GM12878 (cell line): ENCODE data around the gene ADAMTS13. TPM values are rescaled to one million over a fixed set of nuclear protein-coding genes. Genes with fewer than 3 reads are reported as not detected.

Experiments
- ATAC-seq: fragments of 200-7000 bp; cut with Tn5 transposase; 3 replicates; pipeline ENCODE4 v1.9.1; 2020; ENCODE audit warnings: mild to moderate bottlenecking, moderate library complexity
- BruUV-seq: library from RNA; stranded (reverse); fragments of 400-500 nt; replicated peaks from 2 replicates; lab custom pipeline; 2021; lab: Mats Ljungman, UMichigan
- CTCF ChIA-PET: fragments of 300-600 bp; sonication (Branson Sonifier 250); formaldehyde crosslinking; extraction: SDS; loops from one replicate; lab custom pipeline; 2021; ENCODE audit warnings: inconsistent platforms; lab: Yijun Ruan, JAX
- POLR2A ChIA-PET: fragments of 350-600 bp; formaldehyde crosslinking; extraction: SDS; loops from one replicate; lab custom pipeline; 2021; ENCODE audit warnings: inconsistent platforms; lab: Charles Lee
- RAD21 ChIA-PET: fragments of 300-600 bp; sonication (Branson Sonifier 250); formaldehyde crosslinking; loops from one replicate; lab custom pipeline; 2023; ENCODE audit warnings: antibody characterized with exemption; ENCODE audit not compliant: unreplicated experiment; lab: Charles Lee
- SMC1A ChIA-PET: fragments of 300-600 bp; sonication (Branson Sonifier 250); formaldehyde crosslinking; loops from one replicate; lab custom pipeline; 2023; ENCODE audit not compliant: unreplicated experiment, uncharacterized antibody; lab: Charles Lee
- DNase-seq: peaks from one replicate; pipeline ENCODE4 v3.0.0-alpha.2; 2011; ENCODE audit warnings: low read depth, low spot score
- FAIRE-seq: peaks from 3 replicates; lab custom pipeline; 2011; peaks lifted over from hg19 to GRCh38; lab: Jason Lieb, UNC
- H2AFZ ChIP-seq: 2 replicates; pipeline ENCODE4 v1.6.0; 2011; ENCODE audit warnings: low read depth, low read length, control low read depth; ENCODE audit not compliant: control insufficient read depth
- H3K27ac ChIP-seq: 2 replicates; pipeline ENCODE4 v1.5.1; 2011; ENCODE audit warnings: control low read depth; ENCODE audit not compliant: control insufficient read depth, insufficient read depth
- H3K27me3 ChIP-seq, 2 experiments: replicated peaks in 1 of 2; 2 replicates each; pipeline versions ENCODE4 v1.6.0 to v1.6.1; 2011; ENCODE audit warnings: low read length in 1 of 2; ENCODE audit not compliant: control insufficient read depth in 2 of 2, insufficient read depth in 2 of 2
- H3K36me3 ChIP-seq, 2 experiments: 2 replicates each; pipeline ENCODE4 v1.5.1; 2011; ENCODE audit warnings: low read length in 1 of 2; ENCODE audit not compliant: control insufficient read depth in 2 of 2, insufficient read depth in 2 of 2
- H3K4me1 ChIP-seq: 2 replicates; pipeline ENCODE4 v1.6.1; 2011; ENCODE audit warnings: mild to moderate bottlenecking, low read length, moderate library complexity, mixed read lengths; ENCODE audit not compliant: control insufficient read depth, insufficient read depth
- H3K4me2 ChIP-seq: 2 replicates; pipeline ENCODE4 v1.6.0; 2011; ENCODE audit warnings: control low read depth; ENCODE audit not compliant: control insufficient read depth, insufficient read depth
- H3K4me3 ChIP-seq: fragments of 200-600 bp; sonication (generic); 2 replicates; pipeline ENCODE4 v1.5.1; 2016
- H3K79me2 ChIP-seq: 2 replicates; pipeline ENCODE4 v1.6.0; 2011; ENCODE audit warnings: low read length; ENCODE audit not compliant: control insufficient read depth, insufficient read depth
- H3K9ac ChIP-seq: 2 replicates; pipeline ENCODE4 v1.8.0; 2011; ENCODE audit warnings: low read length, control low read depth, mixed read lengths; ENCODE audit not compliant: control insufficient read depth, insufficient read depth
- H3K9me3 ChIP-seq: replicated peaks from 3 replicates; pipeline ENCODE4 v1.5.1; 2011; ENCODE audit warnings: mild to moderate bottlenecking, low read length; ENCODE audit not compliant: control insufficient read depth, insufficient read depth
- H4K20me1 ChIP-seq: 2 replicates; pipeline ENCODE4 v1.6.0; 2011; ENCODE audit not compliant: control insufficient read depth, insufficient read depth
- IRF4 ChIP-seq: IDR thresholded peaks from 2 replicates; pipeline ENCODE4 v1.6.1; 2011; ENCODE audit warnings: low read depth, low read length
- MEF2B ChIP-seq: fragments of 450-650 bp; IDR thresholded peaks from 2 replicates; pipeline ENCODE4 v1.6.1; 2018; ENCODE audit warnings: mild to moderate bottlenecking, moderate library complexity; ENCODE audit not compliant: partially characterized antibody, poor library complexity, severe bottlenecking
- NFXL1 ChIP-seq: fragments of 450-650 bp; IDR thresholded peaks from 2 replicates; pipeline ENCODE4 v1.6.1; 2017; ENCODE audit warnings: antibody characterized with exemption, mild to moderate bottlenecking, borderline replicate concordance
- POLR2AphosphoS5 ChIP-seq: IDR thresholded peaks from 2 replicates; pipeline ENCODE4 v1.6.1; 2011; ENCODE audit warnings: mild to moderate bottlenecking, low read length, inconsistent platforms
- SMARCA5 ChIP-seq: fragments of 450-650 bp; IDR thresholded peaks from 2 replicates; pipeline ENCODE4 v1.6.1; 2017; ENCODE audit warnings: mild to moderate bottlenecking
- ZNF207 ChIP-seq: fragments of 450-650 bp; IDR thresholded peaks from 2 replicates; pipeline ENCODE4 v1.6.1; 2014; ENCODE audit warnings: antibody characterized with exemption, mild to moderate bottlenecking, borderline replicate concordance
- ZNF24 ChIP-seq: fragments of 450-650 bp; IDR thresholded peaks from 2 replicates; pipeline ENCODE4 v1.6.1; 2017; ENCODE audit warnings: antibody characterized with exemption, mild to moderate bottlenecking
- WGBS: methylation state at CpG from one replicate; pipeline ENCODE4 v1.1.6; 2016; ENCODE audit warnings: low lambda C conversion rate; ENCODE audit not compliant: insufficient replicate concordance, insufficient coverage; ENCODE audit errors: missing lambda C conversion rate; 5-methylcytosine and 5-hydroxymethylcytosine counted together
- in situ Hi-C: fragments of 300-500 bp; cut with MboI; formaldehyde crosslinking; loops from 9 replicates; pipeline ENCODE4 v1.14.3; 2018; ENCODE audit warnings: mixed read lengths
- intact Hi-C: fragments of 100-400 bp; cut with micrococcal nuclease; formaldehyde crosslinking; loops from one replicate; pipeline ENCODE4 v1.14.2; 2022; ENCODE audit not compliant: unreplicated experiment
- polyA plus RNA-seq, 11 experiments: library from polyadenylated mRNA; depleted of rRNA in 4 of 11; unstranded in 6 of 11; stranded (reverse) in 5 of 11; fragments of >200 nt; fragmentation: Nextera tagmentation in 4 of 11; fragmentation: Illumina TruSeq in 1 of 11; extraction: Ambion mirVana in 4 of 11; extraction: Trizol in 1 of 11; gene quantifications; 1 replicate in 1 of 11; 2 replicates in 10 of 11; pipeline versions ENCODE4 v1.2.1 to v1.2.3, GENCODE V29; 2011 to 2016; ENCODE audit warnings: inconsistent platforms in 2 of 11, missing spikeins in 2 of 11, low read depth in 1 of 11
- total RNA-seq, 4 experiments: library from RNA; depleted of rRNA in 3 of 4; stranded (reverse); fragments of >200 nt in 3 of 4; fragmentation: Illumina TruSeq in 1 of 4; extraction: Trizol in 1 of 4; gene quantifications; 2 replicates each; pipeline versions ENCODE4 v1.2.1 to v1.2.3, GENCODE V29; 2013 to 2021
- TF ChIP-seq, protein P1 (sequence below): fragments of 150-350 bp; IDR thresholded peaks from 2 replicates; pipeline ENCODE4 v1.6.1; 2014; ENCODE audit warnings: mild to moderate bottlenecking, low read depth, low read length
- TF ChIP-seq, protein P2 (sequence below): fragments of 450-650 bp; IDR thresholded peaks from 2 replicates; pipeline ENCODE4 v1.6.1; 2017; ENCODE audit warnings: mild to moderate bottlenecking, moderate library complexity

The ADAMTS13 gene
- total and polyA plus RNA-seq, 10 of the 15 experiments (the other 5 are each of a cell fraction or from before 2014, with no cell fraction given) = 0.08 to 2.4 (median 0.28) TPM

DNA sequence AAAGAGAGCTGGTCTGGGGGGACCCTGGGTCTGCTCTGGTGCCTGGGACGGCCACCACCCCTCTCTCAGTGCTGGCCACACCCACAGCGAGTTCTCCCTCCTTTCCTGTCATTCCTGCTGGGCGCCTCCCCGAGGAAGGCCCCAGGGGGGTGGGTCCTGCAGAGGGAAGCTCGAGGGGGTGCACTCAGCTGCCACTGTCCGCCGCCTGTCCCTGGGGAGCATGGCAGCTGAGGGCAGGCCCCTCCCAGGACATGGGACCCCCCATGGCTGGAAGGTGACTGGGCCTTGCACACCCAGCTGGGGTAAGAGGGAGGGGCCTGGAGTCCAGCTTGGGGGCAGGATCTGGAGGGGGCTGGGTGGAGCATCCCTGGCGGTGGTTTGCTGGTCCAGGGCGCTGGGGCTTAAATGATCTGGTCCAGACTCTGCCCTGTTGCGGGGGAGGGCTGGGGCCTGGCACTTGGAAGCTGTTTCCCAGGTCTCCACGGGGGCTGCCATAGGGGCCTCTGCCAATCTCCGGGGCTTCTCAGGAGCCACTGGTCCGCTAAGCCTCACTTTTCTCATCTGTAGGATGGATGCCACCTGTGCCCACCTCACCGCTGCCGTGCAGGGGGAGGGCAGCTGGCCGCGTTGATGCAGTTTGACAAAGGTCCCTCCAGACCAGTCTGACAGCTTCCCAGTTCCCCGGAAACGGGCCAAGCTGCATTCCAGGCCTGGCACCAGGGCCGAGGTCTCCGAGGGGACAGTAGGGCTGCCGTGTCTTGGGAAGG, 62.7 kb downstream of the ADAMTS13 start:
- no TSS peak for BruUV-seq
- Histone ChIP-seq H3K27me3 (no peaks in the 10 kb centered on the region; a peak in 3 of 4 replicates), H3K79me2 (no peaks in the 10 kb centered on the region), H3K4me3 (no peak overlapping the region), H3K4me1 (peaks cover 3% of the 10 kb centered on the region), H3K4me2 (no peak overlapping the region), H2AFZ (no peak overlapping the region), H3K9me3 (no peaks in the 10 kb centered on the region; the same call in 2 of the 3 replicates), H4K20me1 (no peaks in the 10 kb centered on the region), H3K27ac (no peak overlapping the region), H3K9ac (no peak overlapping the region), H3K36me3 (no peaks in the 10 kb centered on the region)
- CTCF ChIA-PET = interaction anchor here (0.6 to 7.7 kb wide), 5 partner anchors 11 to 463 kb away, joined by 3 to 61 read pairs (median 3); no protein-coding TSS in a partner anchor
- no peak for FAIRE-seq
- in situ Hi-C loops (loop anchor here (5.0 kb wide), 2 partner anchors 78 to 298 kb away; no protein-coding TSS in a partner anchor), intact Hi-C loops (loop anchor here (10.0 kb wide), 1 partner anchor 460 kb away; no protein-coding TSS in a partner anchor)
- no peak for DNase-seq
- RAD21 ChIA-PET = interaction anchor here (0.7 to 2.2 kb wide), 3 partner anchors 46 to 435 kb away, joined by 3 to 7 read pairs (median 3); no protein-coding TSS in a partner anchor
- TF ChIP-seq, protein P1, sequence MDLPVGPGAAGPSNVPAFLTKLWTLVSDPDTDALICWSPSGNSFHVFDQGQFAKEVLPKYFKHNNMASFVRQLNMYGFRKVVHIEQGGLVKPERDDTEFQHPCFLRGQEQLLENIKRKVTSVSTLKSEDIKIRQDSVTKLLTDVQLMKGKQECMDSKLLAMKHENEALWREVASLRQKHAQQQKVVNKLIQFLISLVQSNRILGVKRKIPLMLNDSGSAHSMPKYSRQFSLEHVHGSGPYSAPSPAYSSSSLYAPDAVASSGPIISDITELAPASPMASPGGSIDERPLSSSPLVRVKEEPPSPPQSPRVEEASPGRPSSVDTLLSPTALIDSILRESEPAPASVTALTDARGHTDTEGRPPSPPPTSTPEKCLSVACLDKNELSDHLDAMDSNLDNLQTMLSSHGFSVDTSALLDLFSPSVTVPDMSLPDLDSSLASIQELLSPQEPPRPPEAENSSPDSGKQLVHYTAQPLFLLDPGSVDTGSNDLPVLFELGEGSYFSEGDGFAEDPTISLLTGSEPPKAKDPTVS = no peak
- no peak for TF ChIP-seq ZNF207
- no peak for TF ChIP-seq NFXL1
- TF ChIP-seq SMARCA5 = no peak
- TF ChIP-seq IRF4 = no peak
- TF ChIP-seq, protein P2, sequence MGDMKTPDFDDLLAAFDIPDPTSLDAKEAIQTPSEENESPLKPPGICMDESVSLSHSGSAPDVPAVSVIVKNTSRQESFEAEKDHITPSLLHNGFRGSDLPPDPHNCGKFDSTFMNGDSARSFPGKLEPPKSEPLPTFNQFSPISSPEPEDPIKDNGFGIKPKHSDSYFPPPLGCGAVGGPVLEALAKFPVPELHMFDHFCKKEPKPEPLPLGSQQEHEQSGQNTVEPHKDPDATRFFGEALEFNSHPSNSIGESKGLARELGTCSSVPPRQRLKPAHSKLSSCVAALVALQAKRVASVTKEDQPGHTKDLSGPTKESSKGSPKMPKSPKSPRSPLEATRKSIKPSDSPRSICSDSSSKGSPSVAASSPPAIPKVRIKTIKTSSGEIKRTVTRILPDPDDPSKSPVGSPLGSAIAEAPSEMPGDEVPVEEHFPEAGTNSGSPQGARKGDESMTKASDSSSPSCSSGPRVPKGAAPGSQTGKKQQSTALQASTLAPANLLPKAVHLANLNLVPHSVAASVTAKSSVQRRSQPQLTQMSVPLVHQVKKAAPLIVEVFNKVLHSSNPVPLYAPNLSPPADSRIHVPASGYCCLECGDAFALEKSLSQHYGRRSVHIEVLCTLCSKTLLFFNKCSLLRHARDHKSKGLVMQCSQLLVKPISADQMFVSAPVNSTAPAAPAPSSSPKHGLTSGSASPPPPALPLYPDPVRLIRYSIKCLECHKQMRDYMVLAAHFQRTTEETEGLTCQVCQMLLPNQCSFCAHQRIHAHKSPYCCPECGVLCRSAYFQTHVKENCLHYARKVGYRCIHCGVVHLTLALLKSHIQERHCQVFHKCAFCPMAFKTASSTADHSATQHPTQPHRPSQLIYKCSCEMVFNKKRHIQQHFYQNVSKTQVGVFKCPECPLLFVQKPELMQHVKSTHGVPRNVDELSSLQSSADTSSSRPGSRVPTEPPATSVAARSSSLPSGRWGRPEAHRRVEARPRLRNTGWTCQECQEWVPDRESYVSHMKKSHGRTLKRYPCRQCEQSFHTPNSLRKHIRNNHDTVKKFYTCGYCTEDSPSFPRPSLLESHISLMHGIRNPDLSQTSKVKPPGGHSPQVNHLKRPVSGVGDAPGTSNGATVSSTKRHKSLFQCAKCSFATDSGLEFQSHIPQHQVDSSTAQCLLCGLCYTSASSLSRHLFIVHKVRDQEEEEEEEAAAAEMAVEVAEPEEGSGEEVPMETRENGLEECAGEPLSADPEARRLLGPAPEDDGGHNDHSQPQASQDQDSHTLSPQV = no peak
- no peak for TF ChIP-seq ZNF24
- TF ChIP-seq MEF2B = no peak
- no peak for TF ChIP-seq POLR2AphosphoS5
- POLR2A ChIA-PET = interaction anchor here (0.6 kb wide), 1 partner anchor 336 kb away, joined by 4 read pairs; no protein-coding TSS in a partner anchor
- ATAC-seq = no peak
- 48% methylated on average over 22 of the region's 22 CpGs for WGBS
- SMC1A ChIA-PET = interaction anchor here (0.6 to 2.5 kb wide), 2 partner anchors 127 to 298 kb away, joined by 3 to 14 read pairs; no protein-coding TSS in a partner anchor
